K562 (cell line): ENCODE data around the gene ZSCAN22. TPM values are rescaled to one million over a fixed set of nuclear protein-coding genes. Genes with fewer than 3 reads are reported as not detected.

Experiments used
- ATF6 ChIP-seq: sonication (generic); formaldehyde crosslinking; IDR thresholded peaks from 2 replicates; pipeline ENCODE4 v1.4.0; 2020; ENCODE audit warnings: mild to moderate bottlenecking, missing genetic modification reagents
- HMG20A ChIP-seq: fragments of 450-650 bp; formaldehyde crosslinking; conservative IDR thresholded peaks from 2 replicates; pipeline ENCODE4 v1.4.0; 2020; ENCODE audit warnings: mild to moderate bottlenecking, mixed read lengths
- LARP7 ChIP-seq: fragments of 450-650 bp; IDR thresholded peaks from 2 replicates; pipeline ENCODE4 v1.6.1; 2016
- LEF1 ChIP-seq: fragments of 450-650 bp; IDR thresholded peaks from 2 replicates; pipeline ENCODE4 v1.6.1; 2016; ENCODE audit warnings: mild to moderate bottlenecking
- MAZ ChIP-seq, 2 experiments: fragments of 450-650 bp in 1 of 2; sonication (generic) in 1 of 2; formaldehyde crosslinking; IDR thresholded peaks in 1 of 2; conservative IDR thresholded peaks in 1 of 2; 2 replicates each; pipeline versions ENCODE4 v1.4.0 to v1.5.0; 2020; ENCODE audit warnings: mild to moderate bottlenecking in 1 of 2, missing genetic modification reagents in 1 of 2
- MTA1 ChIP-seq: fragments of 450-650 bp; IDR thresholded peaks from 2 replicates; pipeline ENCODE4 v1.6.1; 2017; ENCODE audit warnings: borderline replicate concordance
- PHF21A ChIP-seq: fragments of 450-650 bp; IDR thresholded peaks from 2 replicates; pipeline ENCODE4 v1.6.1; 2017; ENCODE audit warnings: low read depth, borderline replicate concordance
- RAD21 ChIP-seq, 2 experiments: fragments of 250-450 bp in 1 of 2; fragments of 450-650 bp in 1 of 2; sonication (Bioruptor Pico) in 1 of 2; formaldehyde crosslinking in 1 of 2; IDR thresholded peaks in 1 of 2; conservative IDR thresholded peaks in 1 of 2; 2 replicates each; pipeline versions ENCODE4 v1.4.0 to v1.8.0; 2020 to 2022; ENCODE audit warnings: mild to moderate bottlenecking in 2 of 2, moderate library complexity in 1 of 2
- SMAD2 ChIP-seq: fragments of 150-350 bp; IDR thresholded peaks from 2 replicates; pipeline ENCODE4 v1.6.1; 2014; ENCODE audit warnings: low read depth, mild to moderate bottlenecking, low read length
- SMAD3 ChIP-seq: fragments of 450-650 bp; formaldehyde crosslinking; conservative IDR thresholded peaks from 2 replicates; pipeline ENCODE4 v1.4.0; 2020; ENCODE audit warnings: mild to moderate bottlenecking
- SMARCB1 ChIP-seq: IDR thresholded peaks from 2 replicates; pipeline ENCODE4 v1.6.1; 2011; ENCODE audit warnings: improper control_type of control experiment, low read depth; ENCODE audit not compliant: insufficient read length
- TARDBP ChIP-seq: fragments of 450-650 bp; IDR thresholded peaks from 2 replicates; pipeline ENCODE4 v1.6.1; 2016
- ZC3H11A ChIP-seq: IDR thresholded peaks from 2 replicates; pipeline ENCODE4 v1.6.1; 2012; ENCODE audit warnings: low read depth, low read length, improper control_type of control experiment
- ZFP1 ChIP-seq: fragments of 450-650 bp; formaldehyde crosslinking; IDR thresholded peaks from 2 replicates; pipeline ENCODE4 v1.4.0; 2020; ENCODE audit warnings: mild to moderate bottlenecking, mixed read lengths
- ZMIZ1 ChIP-seq, 2 experiments: fragments of 150-350 bp in 1 of 2; IDR thresholded peaks; 2 replicates each; pipeline ENCODE4 v1.6.1; 2012 to 2016; ENCODE audit warnings: low read depth in 2 of 2, low read length in 2 of 2, mild to moderate bottlenecking in 1 of 2, moderate library complexity in 1 of 2
- ZNF384 ChIP-seq: IDR thresholded peaks from 2 replicates; pipeline ENCODE4 v1.6.1; 2012; ENCODE audit warnings: low read depth, low read length, improper control_type of control experiment
- ZNF436 ChIP-seq: fragments of 250-450, 450-650 bp; sonication (Bioruptor Pico); formaldehyde crosslinking; IDR thresholded peaks from 2 replicates; pipeline ENCODE4 v1.7.0; 2020; ENCODE audit warnings: mild to moderate bottlenecking
- ZNF696 ChIP-seq: fragments of 250-450 bp; sonication (Bioruptor Pico); conservative IDR thresholded peaks from 2 replicates; pipeline ENCODE4 v1.4.0; 2020; ENCODE audit warnings: mild to moderate bottlenecking, moderate library complexity
- polyA plus RNA-seq, 8 experiments: library from polyadenylated mRNA; depleted of rRNA in 4 of 8; stranded (reverse) in 5 of 8; unstranded in 3 of 8; fragments of >200 nt; fragmentation: Nextera tagmentation in 2 of 8; fragmentation: Illumina TruSeq in 1 of 8; extraction: Ambion mirVana in 2 of 8; extraction: Trizol in 1 of 8; gene quantifications; 2 replicates each; pipeline versions ENCODE4 v1.2.1 to v1.2.3, GENCODE V29; 2011 to 2014; ENCODE audit warnings: inconsistent platforms in 1 of 8, missing spikeins in 1 of 8
- total RNA-seq, 7 experiments: library from RNA; depleted of rRNA in 6 of 7; stranded (reverse); fragments of >200 nt in 6 of 7; fragmentation: Illumina TruSeq in 2 of 7; extraction: Trizol in 2 of 7; gene quantifications; 2 replicates each; pipeline versions ENCODE4 v1.2.1 to v1.2.3, GENCODE V29; 2011 to 2021; ENCODE audit warnings: low replicate concordance in 1 of 7
- TF ChIP-seq, protein P1 (sequence below): sonication (generic); formaldehyde crosslinking; IDR thresholded peaks from 2 replicates; pipeline ENCODE4 v1.8.1; 2023; ENCODE audit warnings: missing genetic modification reagents, mild to moderate bottlenecking, borderline replicate concordance

Gene ZSCAN22
- total and polyA plus RNA-seq, 9 of the 15 experiments (the other 6 are each of a cell fraction or from before 2014, with no cell fraction given), result 0.98 to 5.3 (median 3.0) TPM

GRCh38 chr19:58278541-58279041 is 48.2 kb upstream of the ZSCAN22 start, which contains the start of gene ZNF8 (continued):
- TF ChIP-seq, protein P1, sequence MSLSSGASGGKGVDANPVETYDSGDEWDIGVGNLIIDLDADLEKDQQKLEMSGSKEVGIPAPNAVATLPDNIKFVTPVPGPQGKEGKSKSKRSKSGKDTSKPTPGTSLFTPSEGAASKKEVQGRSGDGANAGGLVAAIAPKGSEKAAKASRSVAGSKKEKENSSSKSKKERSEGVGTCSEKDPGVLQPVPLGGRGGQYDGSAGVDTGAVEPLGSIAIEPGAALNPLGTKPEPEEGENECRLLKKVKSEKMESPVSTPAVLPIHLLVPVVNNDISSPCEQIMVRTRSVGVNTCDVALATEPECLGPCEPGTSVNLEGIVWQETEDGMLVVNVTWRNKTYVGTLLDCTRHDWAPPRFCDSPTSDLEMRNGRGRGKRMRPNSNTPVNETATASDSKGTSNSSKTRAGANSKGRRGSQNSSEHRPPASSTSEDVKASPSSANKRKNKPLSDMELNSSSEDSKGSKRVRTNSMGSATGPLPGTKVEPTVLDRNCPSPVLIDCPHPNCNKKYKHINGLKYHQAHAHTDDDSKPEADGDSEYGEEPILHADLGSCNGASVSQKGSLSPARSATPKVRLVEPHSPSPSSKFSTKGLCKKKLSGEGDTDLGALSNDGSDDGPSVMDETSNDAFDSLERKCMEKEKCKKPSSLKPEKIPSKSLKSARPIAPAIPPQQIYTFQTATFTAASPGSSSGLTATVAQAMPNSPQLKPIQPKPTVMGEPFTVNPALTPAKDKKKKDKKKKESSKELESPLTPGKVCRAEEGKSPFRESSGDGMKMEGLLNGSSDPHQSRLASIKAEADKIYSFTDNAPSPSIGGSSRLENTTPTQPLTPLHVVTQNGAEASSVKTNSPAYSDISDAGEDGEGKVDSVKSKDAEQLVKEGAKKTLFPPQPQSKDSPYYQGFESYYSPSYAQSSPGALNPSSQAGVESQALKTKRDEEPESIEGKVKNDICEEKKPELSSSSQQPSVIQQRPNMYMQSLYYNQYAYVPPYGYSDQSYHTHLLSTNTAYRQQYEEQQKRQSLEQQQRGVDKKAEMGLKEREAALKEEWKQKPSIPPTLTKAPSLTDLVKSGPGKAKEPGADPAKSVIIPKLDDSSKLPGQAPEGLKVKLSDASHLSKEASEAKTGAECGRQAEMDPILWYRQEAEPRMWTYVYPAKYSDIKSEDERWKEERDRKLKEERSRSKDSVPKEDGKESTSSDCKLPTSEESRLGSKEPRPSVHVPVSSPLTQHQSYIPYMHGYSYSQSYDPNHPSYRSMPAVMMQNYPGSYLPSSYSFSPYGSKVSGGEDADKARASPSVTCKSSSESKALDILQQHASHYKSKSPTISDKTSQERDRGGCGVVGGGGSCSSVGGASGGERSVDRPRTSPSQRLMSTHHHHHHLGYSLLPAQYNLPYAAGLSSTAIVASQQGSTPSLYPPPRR, result no peak
- TF ChIP-seq ZNF696 (CRISPR knock-in tag) (no peak), ZFP1 (CRISPR knock-in tag) (no peak), ZNF384 (no peak), LARP7 (no peak), ZNF436 (0 out of 2 replicates have a peak, but pooled peaks have one; percentile 30), MAZ (CRISPR knock-in tag; conservative IDR thresholded peaks at IDR 0.05 in 1 of 2, IDR thresholded peaks at IDR 0.05 in 1 of 2) (peak; percentile 71 to 83; a peak in 3 of 4 replicates), HMG20A (CRISPR knock-in tag) (no peak), ZMIZ1 (IDR thresholded peaks at IDR 0.05; ENCODE audit: low read depth in 2 of 2, low read length in 2 of 2) (no peak), SMARCB1 (no peak), ATF6 (no peak; the same call in 1 of the 2 replicates), SMAD3 (CRISPR knock-in tag) (0 out of 2 replicates have a peak, but pooled peaks have one; percentile 46), ZC3H11A (no peak), RAD21 (CRISPR knock-in tag; conservative IDR thresholded peaks at IDR 0.05 in 1 of 2, IDR thresholded peaks at IDR 0.05 in 1 of 2) (no peak; a peak in 1 of 4 replicates), TARDBP (0 out of 2 replicates have a peak, but pooled peaks have one; percentile 38), SMAD2 (no peak), LEF1 (no peak), PHF21A (no peak), MTA1 (no peak)
